Endodermal cell (in vitro differentiated cells): ENCODE results near the gene TUG1. TPM values are rescaled to one million over a fixed set of nuclear protein-coding genes. Genes with fewer than 3 reads are reported as not detected.

ENCODE experiments used
- DNase-seq: peaks from one replicate; pipeline ENCODE4 v3.0.0-alpha.2; 2017
- H3K27ac ChIP-seq: 2 replicates; pipeline ENCODE4 v1.5.1; 2013; ENCODE audit warnings: mild to moderate bottlenecking, low read depth, low read length, moderate library complexity
- H3K27me3 ChIP-seq: 2 replicates; pipeline ENCODE4 v1.6.1; 2013; ENCODE audit warnings: mild to moderate bottlenecking, low read length, moderate library complexity; ENCODE audit not compliant: insufficient read depth, control insufficient read depth, poor library complexity, severe bottlenecking
- H3K36me3 ChIP-seq: 2 replicates; pipeline ENCODE4 v1.7.0; 2013; ENCODE audit warnings: mild to moderate bottlenecking, low read length, moderate library complexity; ENCODE audit not compliant: control insufficient read depth, insufficient read depth
- H3K4me1 ChIP-seq: one replicate; pipeline ENCODE4 v1.7.0; 2013; ENCODE audit warnings: low read length; ENCODE audit not compliant: control insufficient read depth, insufficient read depth
- H3K4me3 ChIP-seq: 2 replicates; pipeline ENCODE4 v1.5.1; 2013; ENCODE audit warnings: mild to moderate bottlenecking, low read length, moderate library complexity
- H3K9ac ChIP-seq: 2 replicates; pipeline ENCODE4 v1.6.1; 2013; ENCODE audit warnings: mild to moderate bottlenecking, low read length, moderate library complexity; ENCODE audit not compliant: poor library complexity, severe bottlenecking; ENCODE audit errors: extremely low read depth
- H3K9me3 ChIP-seq: 2 replicates; pipeline ENCODE4 v1.6.1; 2013; ENCODE audit warnings: mild to moderate bottlenecking, low read length, moderate library complexity; ENCODE audit not compliant: control insufficient read depth
- H3K27ac Mint-ChIP-seq: 2 replicates; pipeline ENCODE4 v1.8.0; 2020; ENCODE audit warnings: mixed read lengths
- H3K27me3 Mint-ChIP-seq: 2 replicates; pipeline ENCODE4 v1.8.0; 2021; ENCODE audit warnings: mild to moderate bottlenecking, mixed read lengths; ENCODE audit not compliant: insufficient read depth
- H3K36me3 Mint-ChIP-seq: 2 replicates; pipeline ENCODE4 v1.8.0; 2020; ENCODE audit warnings: low read depth, mixed read lengths
- H3K4me1 Mint-ChIP-seq: 2 replicates; pipeline ENCODE4 v1.8.0; 2020; ENCODE audit warnings: mixed read lengths
- H3K4me3 Mint-ChIP-seq: 2 replicates; pipeline ENCODE4 v1.8.0; 2020; ENCODE audit warnings: mild to moderate bottlenecking, moderate library complexity, mixed read lengths
- H3K9me3 Mint-ChIP-seq: 2 replicates; pipeline ENCODE4 v1.8.0; 2020; ENCODE audit warnings: mild to moderate bottlenecking, mixed read lengths
- WGBS, 2 experiments: methylation state at CpG; one replicate each; pipeline versions ENCODE4 v1.1.5 to v1.1.7; 2013; ENCODE audit warnings: missing lambda C conversion rate in 2 of 2, mixed read lengths in 1 of 2; ENCODE audit not compliant: insufficient coverage in 1 of 2, insufficient read length in 1 of 2; 5-methylcytosine and 5-hydroxymethylcytosine counted together
- total RNA-seq, 2 donors: library from RNA; stranded (reverse); fragmentation: NEBNext Ultra II Directional in 1 of 2; extraction: Animal tissue kit (Norgen Biotek cat#: 25700) in 1 of 2; gene quantifications; 2 replicates in 1 of 2; 3 replicates in 1 of 2; pipeline ENCODE4 v1.2.1, GENCODE V29; 2021
- TF ChIP-seq, protein P1 (sequence below): fragments of 200-600 bp; sonication (generic); conservative IDR thresholded peaks from 2 replicates; pipeline ENCODE4 v1.5.0; 2021; ENCODE audit warnings: antibody characterized with exemption, mild to moderate bottlenecking

Gene TUG1
- total RNA-seq, 2 donors from 2014 or later, result 113 to 123 TPM

DNA sequence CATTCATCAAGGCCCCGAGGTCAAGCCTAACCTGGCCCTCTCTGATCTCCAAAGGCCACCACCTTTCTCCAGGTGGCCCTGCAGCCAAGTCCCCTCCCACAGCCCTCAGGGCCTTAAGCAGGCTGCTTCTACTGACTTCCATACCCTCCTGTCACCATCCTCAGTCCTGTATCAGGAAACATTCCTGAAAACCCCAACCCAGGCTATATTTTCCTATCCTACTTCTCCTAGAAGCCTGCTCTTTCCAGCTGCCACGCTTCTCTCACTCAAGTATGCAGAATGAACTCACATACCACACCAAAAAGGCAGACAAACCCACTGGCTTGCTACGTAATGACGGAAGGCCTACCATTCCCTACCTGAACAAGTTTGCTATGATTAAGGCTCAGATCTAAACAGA is 24.1 kb upstream of the TUG1 start:
- H3K27ac Mint-ChIP-seq, result no peak overlapping the region
- H3K27me3 Mint-ChIP-seq, result no peaks in the 10 kb centered on the region
- Histone ChIP-seq H3K4me1 (peaks cover 7% of the 10 kb centered on the region), H3K9me3 (no peaks in the 10 kb centered on the region), H3K9ac (no peak overlapping the region), H3K27ac (no peak overlapping the region), H3K36me3 (peaks cover 95% of the 10 kb centered on the region), H3K4me3 (no peak overlapping the region), H3K27me3 (no peaks in the 10 kb centered on the region)
- TF ChIP-seq, protein P1, sequence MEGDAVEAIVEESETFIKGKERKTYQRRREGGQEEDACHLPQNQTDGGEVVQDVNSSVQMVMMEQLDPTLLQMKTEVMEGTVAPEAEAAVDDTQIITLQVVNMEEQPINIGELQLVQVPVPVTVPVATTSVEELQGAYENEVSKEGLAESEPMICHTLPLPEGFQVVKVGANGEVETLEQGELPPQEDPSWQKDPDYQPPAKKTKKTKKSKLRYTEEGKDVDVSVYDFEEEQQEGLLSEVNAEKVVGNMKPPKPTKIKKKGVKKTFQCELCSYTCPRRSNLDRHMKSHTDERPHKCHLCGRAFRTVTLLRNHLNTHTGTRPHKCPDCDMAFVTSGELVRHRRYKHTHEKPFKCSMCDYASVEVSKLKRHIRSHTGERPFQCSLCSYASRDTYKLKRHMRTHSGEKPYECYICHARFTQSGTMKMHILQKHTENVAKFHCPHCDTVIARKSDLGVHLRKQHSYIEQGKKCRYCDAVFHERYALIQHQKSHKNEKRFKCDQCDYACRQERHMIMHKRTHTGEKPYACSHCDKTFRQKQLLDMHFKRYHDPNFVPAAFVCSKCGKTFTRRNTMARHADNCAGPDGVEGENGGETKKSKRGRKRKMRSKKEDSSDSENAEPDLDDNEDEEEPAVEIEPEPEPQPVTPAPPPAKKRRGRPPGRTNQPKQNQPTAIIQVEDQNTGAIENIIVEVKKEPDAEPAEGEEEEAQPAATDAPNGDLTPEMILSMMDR, result no peak
- H3K9me3 Mint-ChIP-seq, result no peaks in the 10 kb centered on the region
- no peak for DNase-seq
- no peak overlapping the region for H3K4me3 Mint-ChIP-seq
- peaks cover 71% of the 10 kb centered on the region for H3K36me3 Mint-ChIP-seq
- H3K4me1 Mint-ChIP-seq, result peaks cover 4% of the 10 kb centered on the region
- 97 to 100% methylated on average over 1 to 4 of the region's 4 CpGs for WGBS, 2 experiments

DNA sequence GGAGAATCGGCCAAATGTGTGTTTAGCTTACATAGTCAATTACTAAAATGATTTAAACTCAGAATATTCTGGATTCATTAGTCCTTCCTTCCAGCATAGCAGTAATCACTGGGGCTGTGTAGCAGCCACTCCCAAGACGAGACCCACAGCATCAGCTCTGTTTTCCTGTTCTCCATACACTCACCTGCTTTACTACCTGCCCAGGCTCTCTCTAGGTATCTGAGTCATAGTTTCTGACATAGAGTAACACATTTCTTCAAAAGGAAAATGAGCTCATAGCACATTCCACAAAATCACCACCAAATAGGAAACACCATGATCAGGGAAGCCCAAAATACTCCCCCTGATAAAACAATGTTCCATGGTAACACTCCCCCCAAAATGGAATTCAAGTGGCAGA is 23.4 kb upstream of the TUG1 start:
- peaks cover 95% of the 10 kb centered on the region for H3K36me3 ChIP-seq
- Mint-ChIP-seq H3K4me1 (peaks cover 4% of the 10 kb centered on the region), H3K9me3 (no peaks in the 10 kb centered on the region), H3K4me3 (no peak overlapping the region), H3K36me3 (peaks cover 71% of the 10 kb centered on the region), H3K27ac (no peak overlapping the region), H3K27me3 (no peaks in the 10 kb centered on the region)
- TF ChIP-seq, protein P1, result no peak
- no peak for DNase-seq
- H3K9me3 ChIP-seq, result no peaks in the 10 kb centered on the region
- H3K9ac ChIP-seq, result no peak overlapping the region
- no peaks in the 10 kb centered on the region for H3K27me3 ChIP-seq
- peaks cover 7% of the 10 kb centered on the region for H3K4me1 ChIP-seq
- no peak overlapping the region for H3K27ac ChIP-seq
- no peak overlapping the region for H3K4me3 ChIP-seq
- 90% methylated on average over 1 of the region's 2 CpGs; no CpG with 5 or more reads in 1 of the 2 experiments for WGBS, 2 experiments

DNA sequence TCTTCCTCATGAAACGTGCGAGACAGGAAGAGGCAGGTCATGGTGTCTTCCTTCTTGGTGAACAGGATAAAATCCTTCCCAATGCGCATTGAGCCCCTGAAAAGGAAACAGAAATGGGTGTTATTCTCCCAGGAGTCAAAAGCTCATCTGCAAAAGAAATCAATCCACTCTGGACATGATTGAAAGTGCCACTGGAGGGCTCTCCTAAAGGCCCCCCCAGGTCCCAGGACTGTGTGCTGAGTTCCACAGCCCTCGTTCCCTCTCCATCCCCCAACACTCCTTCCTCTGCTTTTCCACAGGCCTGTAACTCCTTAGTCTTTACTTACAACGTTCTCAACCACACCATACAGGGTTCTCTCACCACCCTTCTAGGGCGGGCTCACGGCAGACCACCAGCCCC is 22.7 kb upstream of the TUG1 start:
- H3K9ac ChIP-seq, result no peak overlapping the region
- peaks cover 7% of the 10 kb centered on the region for H3K4me1 ChIP-seq
- H3K27ac ChIP-seq, result no peak overlapping the region
- H3K27ac Mint-ChIP-seq, result peak overlapping the region; percentile 71
- H3K36me3 Mint-ChIP-seq, result peaks cover 71% of the 10 kb centered on the region
- DNase-seq, result no peak
- no peaks in the 10 kb centered on the region for H3K9me3 ChIP-seq
- H3K4me1 Mint-ChIP-seq, result peaks cover 4% of the 10 kb centered on the region
- TF ChIP-seq, protein P1, result no peak
- H3K4me3 ChIP-seq, result no peak overlapping the region
- no peaks in the 10 kb centered on the region for H3K27me3 ChIP-seq
- peaks cover 95% of the 10 kb centered on the region for H3K36me3 ChIP-seq
- H3K4me3 Mint-ChIP-seq, result no peak overlapping the region
- H3K9me3 Mint-ChIP-seq, result no peaks in the 10 kb centered on the region
- no peaks in the 10 kb centered on the region for H3K27me3 Mint-ChIP-seq
- 85 to 93% methylated on average over 5 to 7 of the region's 7 CpGs for WGBS, 2 experiments
